ENCODE results near the gene CDH13. TPM values are rescaled to one million over a fixed set of nuclear protein-coding genes. Genes with fewer than 3 reads are reported as not detected.

The CDH13 gene
- total RNA-seq, 1 donor from 2014 or later, result 161 TPM

GRCh38 chr16:83083361-83083760 lies 456.6 kb downstream of the CDH13 start:
- no peak for DNase-seq
- no peaks in the 10 kb centered on the region for H3K4me1 ChIP-seq
- H3K36me3 ChIP-seq, result no peaks in the 10 kb centered on the region
- no peaks in the 10 kb centered on the region for H3K27me3 ChIP-seq (ENCODE audit: low read depth)
- intact Hi-C loops (cut with micrococcal nuclease), result no loop called here
- H3K27ac ChIP-seq (replicated peaks), result no peak overlapping the region
- H3K9me3 ChIP-seq (replicated peaks), result peaks cover 9% of the 10 kb centered on the region
- no peak overlapping the region for H3K4me3 ChIP-seq
- TF ChIP-seq CTCF (IDR thresholded peaks at IDR 0.05; ENCODE audit: borderline replicate concordance), result no peak

GRCh38 chr16:83085660-83086059 lies 458.9 kb downstream of the CDH13 start:
- Histone ChIP-seq H3K9me3 (replicated peaks) (peaks cover 9% of the 10 kb centered on the region), H3K27ac (replicated peaks) (no peak overlapping the region), H3K4me1 (no peaks in the 10 kb centered on the region), H3K4me3 (no peak overlapping the region), H3K27me3 (ENCODE audit: low read depth) (no peaks in the 10 kb centered on the region), H3K36me3 (no peaks in the 10 kb centered on the region)
- intact Hi-C loops (cut with micrococcal nuclease), result no loop called here
- no peak for DNase-seq
- TF ChIP-seq CTCF (IDR thresholded peaks at IDR 0.05; ENCODE audit: borderline replicate concordance), result no peak

GRCh38 chr16:83095941-83096692 lies 469.3 kb downstream of the CDH13 start:
- intact Hi-C loops (cut with micrococcal nuclease), result no loop called here

GRCh38 chr16:83098536-83098935 lies 471.8 kb downstream of the CDH13 start:
- no peaks in the 10 kb centered on the region for H3K4me1 ChIP-seq
- no peaks in the 10 kb centered on the region for H3K36me3 ChIP-seq
- intact Hi-C loops (cut with micrococcal nuclease), result no loop called here
- H3K27me3 ChIP-seq (ENCODE audit: low read depth), result no peaks in the 10 kb centered on the region
- DNase-seq, result no peak
- peaks cover 29% of the 10 kb centered on the region for H3K9me3 ChIP-seq (replicated peaks)
- H3K4me3 ChIP-seq, result no peak overlapping the region
- no peak for TF ChIP-seq CTCF (IDR thresholded peaks at IDR 0.05; ENCODE audit: borderline replicate concordance)
- no peak overlapping the region for H3K27ac ChIP-seq (replicated peaks)

More at GRCh38 chr16:83095941-83096692, 469.3 kb downstream of the CDH13 start:
- Histone ChIP-seq H3K27me3 (ENCODE audit: low read depth) (no peaks in the 10 kb centered on the region), H3K4me3 (no peak overlapping the region), H3K27ac (replicated peaks) (no peak overlapping the region), H3K9me3 (replicated peaks) (peaks cover 22% of the 10 kb centered on the region), H3K4me1 (no peaks in the 10 kb centered on the region), H3K36me3 (no peaks in the 10 kb centered on the region)
- no peak for DNase-seq
- TF ChIP-seq CTCF (IDR thresholded peaks at IDR 0.05; ENCODE audit: borderline replicate concordance), result no peak

DNA sequence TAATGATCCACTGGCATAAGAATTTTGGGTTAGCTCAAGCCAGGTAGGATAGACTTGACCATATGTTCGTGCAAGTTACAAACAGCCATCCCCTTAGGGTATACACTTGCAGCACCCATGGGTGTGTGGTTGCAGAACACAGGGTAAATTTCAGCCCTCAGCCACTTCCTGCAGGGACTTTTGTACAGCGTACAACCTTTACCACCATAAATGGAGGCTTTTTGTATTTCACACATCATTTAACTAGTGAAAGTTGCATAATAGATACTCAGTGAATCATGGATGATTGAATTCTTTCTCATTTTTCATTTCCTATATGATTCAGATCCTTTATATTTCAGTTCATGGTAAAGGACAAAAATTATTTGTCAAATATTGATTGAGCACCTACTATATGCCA lies 473.9 kb downstream of the CDH13 start:
- peaks cover 29% of the 10 kb centered on the region for H3K9me3 ChIP-seq (replicated peaks)
- no peaks in the 10 kb centered on the region for H3K4me1 ChIP-seq
- H3K27me3 ChIP-seq (ENCODE audit: low read depth), result no peaks in the 10 kb centered on the region
- no peak for TF ChIP-seq CTCF (IDR thresholded peaks at IDR 0.05; ENCODE audit: borderline replicate concordance)
- no peak for DNase-seq
- intact Hi-C loops (cut with micrococcal nuclease), result no loop called here
- H3K27ac ChIP-seq (replicated peaks), result no peak overlapping the region
- no peaks in the 10 kb centered on the region for H3K36me3 ChIP-seq
- H3K4me3 ChIP-seq, result no peak overlapping the region

Data from left ventricle myocardium inferior (tissue), 1 donor.